ENCODE results near the gene AZGP1.
"Not testable (repeated sequence)": the region's sequence is repeated elsewhere in the genome, so short reads cannot be mapped to it uniquely, and the experiment has no call there.

DNA sequence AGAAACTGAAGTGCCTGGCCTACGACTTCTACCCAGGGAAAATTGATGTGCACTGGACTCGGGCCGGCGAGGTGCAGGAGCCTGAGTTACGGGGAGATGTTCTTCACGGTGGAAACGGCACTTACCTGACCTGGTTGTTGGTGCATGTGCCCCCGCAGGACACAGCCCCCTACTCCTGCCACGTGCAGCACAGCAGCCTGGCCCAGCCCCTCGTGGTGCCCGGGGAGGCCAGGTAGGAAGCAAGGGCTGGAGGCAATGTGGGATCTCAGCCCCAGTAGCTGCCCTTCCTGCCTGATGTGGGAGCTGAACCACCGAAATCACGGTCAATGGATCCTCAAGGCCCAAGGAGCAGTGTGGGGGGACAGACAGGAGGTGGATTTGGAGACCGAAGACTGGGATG is 11.5 kb upstream of the AZGP1 start:
- TF ChIP-seq, protein P1, sequence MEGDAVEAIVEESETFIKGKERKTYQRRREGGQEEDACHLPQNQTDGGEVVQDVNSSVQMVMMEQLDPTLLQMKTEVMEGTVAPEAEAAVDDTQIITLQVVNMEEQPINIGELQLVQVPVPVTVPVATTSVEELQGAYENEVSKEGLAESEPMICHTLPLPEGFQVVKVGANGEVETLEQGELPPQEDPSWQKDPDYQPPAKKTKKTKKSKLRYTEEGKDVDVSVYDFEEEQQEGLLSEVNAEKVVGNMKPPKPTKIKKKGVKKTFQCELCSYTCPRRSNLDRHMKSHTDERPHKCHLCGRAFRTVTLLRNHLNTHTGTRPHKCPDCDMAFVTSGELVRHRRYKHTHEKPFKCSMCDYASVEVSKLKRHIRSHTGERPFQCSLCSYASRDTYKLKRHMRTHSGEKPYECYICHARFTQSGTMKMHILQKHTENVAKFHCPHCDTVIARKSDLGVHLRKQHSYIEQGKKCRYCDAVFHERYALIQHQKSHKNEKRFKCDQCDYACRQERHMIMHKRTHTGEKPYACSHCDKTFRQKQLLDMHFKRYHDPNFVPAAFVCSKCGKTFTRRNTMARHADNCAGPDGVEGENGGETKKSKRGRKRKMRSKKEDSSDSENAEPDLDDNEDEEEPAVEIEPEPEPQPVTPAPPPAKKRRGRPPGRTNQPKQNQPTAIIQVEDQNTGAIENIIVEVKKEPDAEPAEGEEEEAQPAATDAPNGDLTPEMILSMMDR (IDR thresholded peaks at IDR 0.05; ENCODE audit: low read length) = not testable (repeated sequence)
- TF ChIP-seq EZH2 (optimal IDR thresholded peaks at IDR 0.05; ENCODE audit: low read depth, low read length); EZH2phosphoT487 (IDR thresholded peaks at IDR 0.05; ENCODE audit: low read length): not testable (repeated sequence)

Data from MM.1S (cell line).